Adrenal gland (tissue), 12 donors: ENCODE data around the gene MOK. TPM values are rescaled to one million over a fixed set of nuclear protein-coding genes. Genes with fewer than 3 reads are reported as not detected.

Experiments used
- DNase-seq, 7 donors: peaks; one replicate each; pipeline ENCODE4 v3.0.0-alpha.2; 2019 to 2020
- H3K27ac ChIP-seq, 5 donors: fragments of 200-600 bp; sonication (generic) in 4 of 5; 1 replicate in 3 of 5; 2 replicates in 2 of 5; pipeline versions ENCODE4 v1.5.1 to v1.8.0; 2016 to 2020; ENCODE audit warnings: mild to moderate bottlenecking in 1 of 5
- H3K27me3 ChIP-seq: fragments of 200-600 bp; 2 replicates; pipeline ENCODE4 v1.8.0; 2021
- H3K36me3 ChIP-seq, 2 donors: fragments of 200-600 bp; replicated peaks in 1 of 2; 1 replicate in 1 of 2; 2 replicates in 1 of 2; pipeline versions ENCODE4 v1.5.1 to v1.8.0; 2018 to 2022
- H3K4me1 ChIP-seq, 2 donors: fragments of 200-600 bp; replicated peaks in 1 of 2; 1 replicate in 1 of 2; 2 replicates in 1 of 2; pipeline versions ENCODE4 v1.5.1 to v1.8.0; 2018 to 2021
- H3K4me3 ChIP-seq, 4 donors: fragments of 200-600 bp; sonication (generic) in 3 of 4; one replicate each; pipeline ENCODE4 v1.5.1; 2016 to 2018
- H3K9me3 ChIP-seq, 3 donors: fragments of 200-600 bp; sonication (generic) in 1 of 3; replicated peaks in 1 of 3; 1 replicate in 2 of 3; 2 replicates in 1 of 3; pipeline versions ENCODE4 v1.5.1 to v1.8.0; 2016 to 2021
- CTCF ChIP-seq, 6 experiments: fragments of 450-650 bp in 4 of 6; fragments of 200-600 bp in 2 of 6; sonication (generic) in 1 of 6; IDR thresholded peaks; 1 replicate in 5 of 6; 2 replicates in 1 of 6; pipeline versions ENCODE4 v1.5.1 to v1.8.0; 2016 to 2021; ENCODE audit warnings: antibody characterized with exemption in 6 of 6, mild to moderate bottlenecking in 2 of 6, moderate library complexity in 1 of 6
- POLR2A ChIP-seq, 2 donors: fragments of 450-650 bp; IDR thresholded peaks; one replicate each; pipeline ENCODE4 v1.6.1; 2017; ENCODE audit warnings: antibody characterized with exemption in 2 of 2, mild to moderate bottlenecking in 2 of 2, moderate library complexity in 1 of 2
- WGBS, 4 donors: extraction: QIAGEN DNeasy Blood & Tissue Kit in 2 of 4; methylation state at CpG; one replicate each; pipeline versions ENCODE4 v1.1.5 to v1.1.7; 2013 to 2017; 5-methylcytosine and 5-hydroxymethylcytosine counted together
- intact Hi-C, 2 donors: fragments of 100-400 bp; cut with DNase I; formaldehyde crosslinking; loops; one replicate each; pipeline versions ENCODE4 v1.14.1 to v1.15.0; 2022 to 2023
- polyA plus RNA-seq, 3 donors: library from polyadenylated mRNA; stranded (reverse); fragments of 200-250 nt in 2 of 3; fragments of 350-450 nt in 1 of 3; fragmentation: Illumina TruSeq in 1 of 3; extraction: RNeasy Lipid Tissue Mini Kit (QIAGEN cat#74804) in 1 of 3; gene quantifications; one replicate each; pipeline ENCODE4 v1.2.3, GENCODE V29; 2013 to 2014
- total RNA-seq, 9 donors: library from RNA; depleted of rRNA in 4 of 9; stranded (reverse); fragments of >200 nt in 4 of 9; fragments of 120-200 nt in 1 of 9; fragmentation: NEBNext Ultra II Directional in 1 of 9; extraction: Animal tissue kit (Norgen Biotek cat#: 25700) in 1 of 9; gene quantifications; one replicate each; pipeline versions ENCODE4 v1.1.0 to v1.2.4, GENCODE V29; 2013 to 2023
- donor health status: healthy with polysubstance abuse.
- donor health status: Bipolar disorder and iron deficiency.
- donor health status: DM: yes; HTN: yes; CAD: no.
- donor health status: DM: no; HTN: no; CAD: no.
- donor health status: DM: no; HTN: no; CAD: no.
- donor health status: DM: yes; HTN: yes; CAD: no.

MOK gene
- total and polyA plus RNA-seq, 12 donors = 10.1 to 54.4 (median 16.4) TPM

DNA sequence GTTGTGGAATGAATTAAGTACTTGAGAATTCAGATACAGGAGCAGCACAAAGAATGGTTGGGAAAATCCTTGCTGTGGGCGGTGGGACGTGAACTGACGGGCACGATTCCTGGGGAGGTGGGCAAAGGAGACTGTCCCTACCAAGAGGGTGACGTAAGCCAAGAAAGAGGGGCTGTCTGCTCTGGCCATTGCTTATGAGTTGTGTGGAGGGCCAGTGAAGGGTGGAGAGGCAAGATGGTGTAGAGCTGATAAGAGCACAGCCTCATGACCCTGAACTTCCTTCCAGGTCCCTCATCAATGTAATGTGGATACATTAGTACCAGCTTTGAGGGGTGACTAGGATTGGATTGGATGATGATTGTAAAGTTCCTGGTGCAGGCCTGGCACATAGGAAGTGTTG, 115.1 kb downstream of the MOK start:
- 85 to 96% (median 91%) methylated on average over 5 of the region's 5 CpGs for WGBS, 4 donors
- peak overlapping the region in 3 of 5 donors; percentile 71 to 78 (median 74) for H3K27ac ChIP-seq

DNA sequence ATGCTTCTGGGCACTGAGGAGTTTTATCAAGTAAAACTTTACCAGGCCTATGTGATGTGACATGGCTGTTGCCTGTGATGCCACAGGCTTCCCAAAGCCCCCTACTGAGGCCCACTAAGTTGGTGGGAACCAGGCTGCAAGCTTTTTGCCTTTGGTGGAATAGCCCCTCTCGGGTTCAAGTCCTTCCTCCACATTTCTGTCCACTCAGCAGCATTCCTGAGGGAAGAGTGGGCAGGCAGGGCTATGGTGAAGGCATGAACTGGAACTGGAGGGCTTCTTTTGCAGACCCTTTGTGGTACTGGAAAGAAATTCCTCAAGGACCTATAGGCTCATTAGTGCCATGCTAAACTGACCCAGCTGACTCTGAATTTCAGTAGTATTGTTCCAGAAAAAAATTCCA, 116.8 kb downstream of the MOK start:
- peak in 1 of 7 donors; percentile 33 for DNase-seq
- H3K9me3 ChIP-seq = no peaks in the 10 kb centered on the region
- no peaks in the 10 kb centered on the region for H3K36me3 ChIP-seq
- 80 to 95% (median 86%) methylated on average over 1 of the region's 1 CpG for WGBS, 4 donors
- H3K4me3 ChIP-seq = no peak overlapping the region
- peaks cover 49 to 74% of the 10 kb centered on the region in 2 donors for H3K4me1 ChIP-seq
- TF ChIP-seq CTCF (IDR thresholded peaks at IDR 0.05) (no peak), POLR2A (IDR thresholded peaks at IDR 0.05) (no peak)
- intact Hi-C loops = no loop called here
- no peaks in the 10 kb centered on the region for H3K27me3 ChIP-seq
- H3K27ac ChIP-seq = peak overlapping the region; percentile 14 to 89 (median 75)

More for the DNA sequence above, 115.1 kb downstream of the MOK start:
- intact Hi-C loops = no loop called here
- Histone ChIP-seq H3K4me1 (peaks cover 41 to 77% of the 10 kb centered on the region in 2 donors), H3K9me3 (no peaks in the 10 kb centered on the region), H3K27me3 (no peaks in the 10 kb centered on the region), H3K4me3 (no peak overlapping the region), H3K36me3 (no peaks in the 10 kb centered on the region)
- DNase-seq = peak in 1 of 7 donors; percentile 46
- TF ChIP-seq CTCF (IDR thresholded peaks at IDR 0.05) (no peak), POLR2A (IDR thresholded peaks at IDR 0.05) (no peak)

- peak in 5 of 7 donors; percentile 35 to 68 (median 57) for DNase-seq
- Histone ChIP-seq H3K27ac (peak overlapping the region; percentile 15 to 89 (median 75)), H3K4me3 (no peak overlapping the region), H3K36me3 (no peaks in the 10 kb centered on the region), H3K9me3 (no peaks in the 10 kb centered on the region), H3K27me3 (no peaks in the 10 kb centered on the region), H3K4me1 (peaks cover 55 to 74% of the 10 kb centered on the region in 2 donors)
- 31 to 67% (median 48%) methylated on average over 4 of the region's 4 CpGs for WGBS, 4 donors
- intact Hi-C loops = no loop called here
- TF ChIP-seq CTCF (IDR thresholded peaks at IDR 0.05) (no peak), POLR2A (IDR thresholded peaks at IDR 0.05) (no peak)
Measured at GRCh38 chr14:102187568-102188001, 117.4 kb downstream of the MOK start.

DNA sequence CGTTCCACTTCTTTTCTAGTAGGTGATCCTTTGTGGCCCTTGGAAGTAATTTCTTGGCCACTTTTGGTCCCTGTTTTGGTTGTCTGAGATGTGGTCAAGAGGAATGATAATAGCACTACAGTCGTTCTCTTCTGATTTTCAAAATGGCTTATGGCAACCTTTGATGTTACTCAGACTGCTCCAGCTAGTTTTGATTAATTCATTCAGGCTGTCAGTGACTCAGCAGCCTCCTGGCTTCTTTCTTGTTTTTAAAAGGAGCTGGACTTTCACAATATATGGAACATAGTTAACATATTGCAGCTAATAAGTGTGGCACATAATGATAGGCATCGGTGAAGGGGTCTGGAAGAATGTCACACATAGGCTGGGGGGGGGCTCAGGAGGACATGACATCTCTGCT, 117.9 kb downstream of the MOK start:
- no peak overlapping the region for H3K4me3 ChIP-seq
- H3K27me3 ChIP-seq = no peaks in the 10 kb centered on the region
- peak in 6 of 7 donors; percentile 61 to 80 (median 70) for DNase-seq
- no peaks in the 10 kb centered on the region for H3K9me3 ChIP-seq
- peaks cover 55 to 77% of the 10 kb centered on the region in 2 donors for H3K4me1 ChIP-seq
- intact Hi-C loops = no loop called here
- peak overlapping the region; percentile 61 to 89 (median 75) for H3K27ac ChIP-seq
- TF ChIP-seq POLR2A (IDR thresholded peaks at IDR 0.05) = peak in 1 of 2 donors; percentile 19
- no peak for TF ChIP-seq CTCF (IDR thresholded peaks at IDR 0.05)
- WGBS, 4 donors = 23 to 33% (median 28%) methylated on average over 3 of the region's 3 CpGs
- H3K36me3 ChIP-seq = no peaks in the 10 kb centered on the region
